Neutrophil (primary cell): ENCODE results near the gene HMCN2.

ENCODE experiments used
- H3K27ac ChIP-seq: fragments of 200-600 bp; sonication (generic); 2 replicates; pipeline ENCODE4 v1.5.1; 2016; ENCODE audit warnings: mild to moderate bottlenecking, moderate library complexity
- H3K27me3 ChIP-seq: fragments of 200-600 bp; sonication (generic); 2 replicates; pipeline ENCODE4 v1.6.0; 2016; ENCODE audit warnings: mild to moderate bottlenecking
- H3K36me3 ChIP-seq: fragments of 200-600 bp; sonication (generic); 2 replicates; pipeline ENCODE4 v1.5.1; 2017
- H3K4me1 ChIP-seq, 2 experiments: fragments of 200-600 bp in 1 of 2; sonication (generic) in 1 of 2; 1 replicate in 1 of 2; 2 replicates in 1 of 2; pipeline versions ENCODE4 v1.5.1 to v1.6.1; 2013 to 2016; ENCODE audit warnings: low read depth in 1 of 2, low read length in 1 of 2, mild to moderate bottlenecking in 1 of 2, moderate library complexity in 1 of 2; ENCODE audit not compliant: control insufficient read depth in 1 of 2, insufficient read depth in 1 of 2
- H3K4me3 ChIP-seq, 2 experiments: fragments of 200-600 bp in 1 of 2; sonication (generic) in 1 of 2; 1 replicate in 1 of 2; 2 replicates in 1 of 2; pipeline ENCODE4 v1.5.1; 2013 to 2016; ENCODE audit warnings: low read depth in 1 of 2, low read length in 1 of 2, mild to moderate bottlenecking in 1 of 2, moderate library complexity in 1 of 2
- H3K9me3 ChIP-seq: fragments of 200-600 bp; sonication (generic); 2 replicates; pipeline ENCODE4 v1.5.1; 2016
- CTCF ChIP-seq: fragments of 200-600 bp; sonication (generic); IDR thresholded peaks from 2 replicates; pipeline ENCODE4 v1.5.1; 2016; ENCODE audit warnings: antibody characterized with exemption

Gene HMCN2

GRCh38 chr9:130304643-130305042 lies 39.1 kb downstream of the HMCN2 start:
- no peak overlapping the region for H3K27ac ChIP-seq
- H3K4me3 ChIP-seq, result no peak overlapping the region
- H3K4me1 ChIP-seq, result no peaks in the 10 kb centered on the region
- H3K36me3 ChIP-seq, result no peaks in the 10 kb centered on the region
- H3K27me3 ChIP-seq, result no peaks in the 10 kb centered on the region
- no peak for TF ChIP-seq CTCF
- no peaks in the 10 kb centered on the region for H3K9me3 ChIP-seq

DNA sequence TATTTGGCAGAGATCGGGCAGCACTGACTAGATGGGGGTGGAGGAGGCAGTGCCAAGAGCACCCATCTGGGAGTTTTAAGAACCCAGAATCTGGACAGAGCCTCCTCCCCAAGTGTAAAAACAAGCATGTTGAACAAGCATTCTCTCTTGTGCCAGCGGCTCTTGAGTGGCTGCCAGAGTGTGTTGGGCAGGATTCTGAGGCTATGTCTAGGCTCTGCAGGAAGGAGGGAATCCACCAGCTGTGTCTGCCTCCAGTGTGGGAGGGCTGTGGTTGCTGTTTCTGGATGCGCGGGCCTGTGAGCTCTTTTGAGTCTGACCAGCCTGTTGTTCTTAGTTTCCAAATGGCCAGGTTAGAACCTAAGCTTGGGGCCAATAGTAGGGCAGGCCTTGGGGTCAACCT lies 39.8 kb downstream of the HMCN2 start:
- Histone ChIP-seq H3K27ac (no peak overlapping the region), H3K36me3 (no peaks in the 10 kb centered on the region), H3K4me3 (no peak overlapping the region), H3K9me3 (no peaks in the 10 kb centered on the region), H3K27me3 (no peaks in the 10 kb centered on the region), H3K4me1 (no peaks in the 10 kb centered on the region)
- TF ChIP-seq CTCF, result no peak

DNA sequence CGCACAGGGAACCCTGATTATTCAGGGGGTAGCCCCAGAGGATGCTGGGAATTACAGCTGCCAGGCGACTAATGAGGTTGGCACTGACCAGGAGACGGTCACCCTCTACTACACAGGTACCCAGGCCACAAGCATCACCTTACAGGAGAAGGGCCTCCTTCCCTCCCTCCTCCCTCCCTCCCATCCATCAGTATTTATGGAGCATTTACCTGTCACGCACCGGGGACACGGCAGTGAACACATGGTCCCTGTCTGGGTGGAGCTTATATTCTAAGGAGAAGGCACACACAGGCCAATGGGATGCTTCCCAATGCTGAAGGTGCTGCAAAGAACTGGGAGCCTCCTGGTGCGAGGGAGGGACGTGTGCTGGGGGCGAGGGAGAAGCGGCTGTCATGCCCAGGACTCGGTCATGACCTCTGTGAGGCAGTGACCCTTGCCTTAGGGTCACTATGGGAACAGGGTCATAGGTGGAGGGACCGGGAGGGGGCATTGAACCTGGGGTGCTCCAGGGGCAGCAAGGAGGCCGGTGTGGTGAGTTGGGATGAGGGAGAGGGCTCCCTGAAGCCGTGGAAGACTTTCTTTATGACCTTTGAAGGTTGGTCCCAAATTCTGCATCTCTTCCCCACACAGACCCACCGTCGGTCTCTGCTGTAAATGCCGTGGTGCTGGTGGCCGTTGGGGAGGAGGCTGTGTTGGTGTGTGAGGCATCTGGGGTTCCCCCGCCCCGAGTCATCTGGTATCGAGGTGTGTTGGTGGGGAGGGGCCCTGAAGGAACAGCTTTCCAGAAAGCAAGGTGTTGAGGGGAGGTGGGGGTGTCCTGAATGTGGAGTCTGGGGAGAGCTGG lies 41.5 kb downstream of the HMCN2 start:
- Histone ChIP-seq H3K36me3 (no peaks in the 10 kb centered on the region), H3K9me3 (no peaks in the 10 kb centered on the region), H3K27me3 (no peaks in the 10 kb centered on the region), H3K27ac (no peak overlapping the region), H3K4me1 (no peaks in the 10 kb centered on the region), H3K4me3 (no peak overlapping the region)
- no peak for TF ChIP-seq CTCF

DNA sequence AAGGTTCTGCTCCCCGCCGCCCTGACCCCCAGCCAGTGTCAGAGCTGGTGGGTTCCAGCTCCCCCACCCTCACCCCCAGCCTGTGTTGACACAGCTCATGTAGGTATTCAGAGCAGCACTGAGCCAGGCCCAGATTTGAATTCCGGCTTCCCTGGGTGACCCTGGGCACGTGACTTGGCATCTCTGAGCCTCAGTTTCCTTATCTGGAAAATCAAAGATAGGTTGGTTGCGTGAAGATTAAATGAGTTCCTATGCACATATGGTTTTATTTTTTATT lies 42.0 kb downstream of the HMCN2 start:
- no peaks in the 10 kb centered on the region for H3K27me3 ChIP-seq
- H3K36me3 ChIP-seq, result no peaks in the 10 kb centered on the region
- no peak for TF ChIP-seq CTCF
- H3K4me1 ChIP-seq, result no peaks in the 10 kb centered on the region
- no peak overlapping the region for H3K4me3 ChIP-seq
- H3K27ac ChIP-seq, result no peak overlapping the region
- H3K9me3 ChIP-seq, result no peaks in the 10 kb centered on the region

DNA sequence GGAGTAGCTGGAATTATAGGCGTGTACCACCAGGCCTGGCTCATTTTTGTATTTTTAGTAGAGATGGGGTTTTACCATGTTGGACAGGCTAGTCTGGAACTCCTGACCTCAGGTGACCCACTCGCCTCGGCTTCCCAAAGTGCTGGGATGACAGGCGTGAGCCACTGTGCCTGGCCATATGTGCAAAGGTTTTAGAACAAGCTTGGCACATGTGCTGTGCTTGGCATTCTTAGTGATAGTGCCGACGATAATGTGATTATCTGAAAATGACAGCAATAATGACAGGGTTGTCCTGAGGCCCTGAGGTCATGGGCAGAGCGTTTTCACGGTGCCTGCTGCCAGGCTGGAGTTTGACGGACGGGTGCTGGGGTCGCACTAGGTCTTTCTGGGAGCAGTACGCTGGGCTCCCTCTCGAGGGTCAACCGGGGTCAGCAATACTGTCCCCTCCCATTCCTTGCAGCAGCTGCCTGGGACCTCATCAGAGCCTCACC lies 42.6 kb downstream of the HMCN2 start:
- no peaks in the 10 kb centered on the region for H3K9me3 ChIP-seq
- H3K36me3 ChIP-seq, result no peaks in the 10 kb centered on the region
- H3K4me1 ChIP-seq, result no peaks in the 10 kb centered on the region
- H3K27me3 ChIP-seq, result no peaks in the 10 kb centered on the region
- no peak overlapping the region for H3K27ac ChIP-seq
- TF ChIP-seq CTCF, result no peak
- H3K4me3 ChIP-seq, result no peak overlapping the region
